MM.1S (cell line): ENCODE data around the gene CRPPA.

Source experiments
- DNase-seq: peaks from one replicate; pipeline ENCODE4 v3.0.0-alpha.2; 2015
- H2AFZ ChIP-seq: fragments of 300-600 bp; sonication (generic); 2 replicates; pipeline ENCODE4 v1.6.0; 2016; ENCODE audit warnings: antibody characterized with exemption, low read length
- H3F3A ChIP-seq: fragments of 300-600 bp; sonication (generic); 2 replicates; pipeline ENCODE4 v1.6.1; 2016; ENCODE audit warnings: mild to moderate bottlenecking, antibody characterized with exemption, low read length, moderate library complexity, mixed read lengths; ENCODE audit not compliant: insufficient read depth
- H3K27ac ChIP-seq: fragments of 300-600 bp; sonication (generic); 2 replicates; pipeline ENCODE4 v1.5.1; 2016; ENCODE audit warnings: mild to moderate bottlenecking, low read length
- H3K27me3 ChIP-seq: fragments of 300-600 bp; sonication (generic); replicated peaks from 2 replicates; pipeline ENCODE4 v1.6.0; 2016; ENCODE audit warnings: low read length; ENCODE audit not compliant: insufficient read depth
- H3K36me3 ChIP-seq: fragments of 300-600 bp; sonication (generic); replicated peaks from 2 replicates; pipeline ENCODE4 v1.6.1; 2016; ENCODE audit warnings: mild to moderate bottlenecking, low read length, mixed read lengths; ENCODE audit not compliant: insufficient read depth
- H3K4me1 ChIP-seq: fragments of 300-600 bp; sonication (generic); 2 replicates; pipeline ENCODE4 v1.6.1; 2016; ENCODE audit warnings: low read length, mixed read lengths
- H3K4me2 ChIP-seq: fragments of 300-600 bp; sonication (generic); 2 replicates; pipeline ENCODE4 v1.6.0; 2016; ENCODE audit warnings: low read depth, low read length
- H3K4me3 ChIP-seq: fragments of 300-600 bp; sonication (generic); 2 replicates; pipeline ENCODE4 v1.5.1; 2016; ENCODE audit warnings: low read length, mixed read lengths
- H3K79me2 ChIP-seq: fragments of 300-600 bp; sonication (generic); 2 replicates; pipeline ENCODE4 v1.6.1; 2016; ENCODE audit warnings: mixed run types, low read length, mixed read lengths
- H3K9ac ChIP-seq: fragments of 300-600 bp; sonication (generic); 2 replicates; pipeline ENCODE4 v1.6.1; 2016; ENCODE audit warnings: low read length, mixed read lengths
- H3K9me2 ChIP-seq: fragments of 300-600 bp; sonication (generic); replicated peaks from 2 replicates; pipeline ENCODE4 v1.6.1; 2016; ENCODE audit warnings: mild to moderate bottlenecking, low read length, mixed read lengths; ENCODE audit not compliant: insufficient read depth
- H3K9me3 ChIP-seq: fragments of 300-600 bp; sonication (generic); replicated peaks from 2 replicates; pipeline ENCODE4 v1.6.1; 2016; ENCODE audit warnings: mild to moderate bottlenecking, low read length, mixed read lengths; ENCODE audit not compliant: insufficient read depth
- H4K20me1 ChIP-seq: fragments of 300-600 bp; sonication (generic); 2 replicates; pipeline ENCODE4 v1.6.1; 2016; ENCODE audit warnings: mild to moderate bottlenecking, low read length, moderate library complexity, mixed read lengths; ENCODE audit not compliant: insufficient read depth
- EZH2 ChIP-seq: fragments of 300-600 bp; sonication (generic); optimal IDR thresholded peaks from 2 replicates; pipeline ENCODE3; 2017; ENCODE audit warnings: low read depth, mild to moderate bottlenecking, antibody characterized with exemption, low read length, mixed read lengths
- EZH2phosphoT487 ChIP-seq: fragments of 300-600 bp; sonication (generic); IDR thresholded peaks from 2 replicates; pipeline ENCODE4 v1.6.1; 2018; ENCODE audit warnings: antibody characterized with exemption, low read length
- TF ChIP-seq, protein P1 (sequence below): fragments of 300-600 bp; sonication (generic); IDR thresholded peaks from 2 replicates; pipeline ENCODE4 v1.5.1; 2016; ENCODE audit warnings: antibody characterized with exemption, low read length, mixed read lengths

The CRPPA gene

DNA sequence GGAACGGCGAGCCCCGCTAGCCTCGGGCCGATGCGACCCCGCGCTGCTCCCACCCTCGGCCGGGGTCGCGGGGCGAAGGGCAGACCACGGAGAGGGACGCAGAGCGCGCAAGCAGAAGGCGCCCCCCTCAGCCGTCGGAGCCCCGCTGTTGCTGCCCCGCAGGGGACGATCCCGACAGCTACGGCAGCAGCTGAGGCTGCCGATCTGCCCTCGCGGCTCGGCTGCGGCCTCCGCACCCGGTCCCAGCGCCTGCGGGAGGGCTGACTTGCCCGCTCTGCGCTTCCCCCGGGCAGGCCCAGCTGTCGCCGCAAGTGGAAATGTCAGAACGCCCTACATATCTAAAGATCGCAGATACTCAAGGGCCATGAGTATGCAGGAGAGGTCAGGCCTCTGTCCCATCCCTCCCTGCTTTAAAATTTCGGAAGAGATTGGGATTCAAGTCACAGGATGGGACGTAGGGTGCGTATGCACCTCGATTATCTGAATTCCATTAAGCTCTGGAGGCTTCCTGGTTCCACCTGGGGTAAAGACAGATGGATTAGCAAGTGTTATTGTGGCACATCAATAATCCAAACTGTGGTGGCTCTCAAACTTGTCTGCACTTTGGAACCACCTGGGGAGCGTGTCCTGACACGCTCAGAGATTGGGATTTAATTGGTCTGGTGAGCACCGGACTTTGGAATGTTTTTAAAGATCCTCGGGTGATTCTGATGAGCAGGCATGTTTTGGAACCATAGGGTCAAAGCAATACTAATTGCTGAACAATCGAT, at the start of gene CRPPA:
TSS of gene CRPPA (minus strand) at position 206 of the 770 bp plus-strand sequence. CDS start 216 bp downstream, outside the sequence.
- H4K20me1 ChIP-seq, result no peaks in the 10 kb centered on the region
- peak within 1 kb of the TSS; percentile 66 for H3K9ac ChIP-seq
- peak within 1 kb of the TSS; percentile 98 for H3K4me2 ChIP-seq
- H3K9me3 ChIP-seq, result no peaks in the 10 kb centered on the region
- TF ChIP-seq, protein P1, sequence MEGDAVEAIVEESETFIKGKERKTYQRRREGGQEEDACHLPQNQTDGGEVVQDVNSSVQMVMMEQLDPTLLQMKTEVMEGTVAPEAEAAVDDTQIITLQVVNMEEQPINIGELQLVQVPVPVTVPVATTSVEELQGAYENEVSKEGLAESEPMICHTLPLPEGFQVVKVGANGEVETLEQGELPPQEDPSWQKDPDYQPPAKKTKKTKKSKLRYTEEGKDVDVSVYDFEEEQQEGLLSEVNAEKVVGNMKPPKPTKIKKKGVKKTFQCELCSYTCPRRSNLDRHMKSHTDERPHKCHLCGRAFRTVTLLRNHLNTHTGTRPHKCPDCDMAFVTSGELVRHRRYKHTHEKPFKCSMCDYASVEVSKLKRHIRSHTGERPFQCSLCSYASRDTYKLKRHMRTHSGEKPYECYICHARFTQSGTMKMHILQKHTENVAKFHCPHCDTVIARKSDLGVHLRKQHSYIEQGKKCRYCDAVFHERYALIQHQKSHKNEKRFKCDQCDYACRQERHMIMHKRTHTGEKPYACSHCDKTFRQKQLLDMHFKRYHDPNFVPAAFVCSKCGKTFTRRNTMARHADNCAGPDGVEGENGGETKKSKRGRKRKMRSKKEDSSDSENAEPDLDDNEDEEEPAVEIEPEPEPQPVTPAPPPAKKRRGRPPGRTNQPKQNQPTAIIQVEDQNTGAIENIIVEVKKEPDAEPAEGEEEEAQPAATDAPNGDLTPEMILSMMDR, result no peak
- TF ChIP-seq EZH2 (no peak), EZH2phosphoT487 (no peak)
- peak; percentile 53 for DNase-seq
- H3K36me3 ChIP-seq, result no peaks in the 10 kb centered on the region
- peaks cover 4% of the 10 kb centered on the region; the same call in 1 of the 2 replicates for H3F3A ChIP-seq
- H3K9me2 ChIP-seq, result no peaks in the 10 kb centered on the region
- peak within 1 kb of the TSS; percentile 60 for H3K4me3 ChIP-seq
- peaks cover 2% of the 10 kb centered on the region; the same call in 1 of the 2 replicates for H3K4me1 ChIP-seq
- H3K79me2 ChIP-seq, result no peaks in the 10 kb centered on the region
- H2AFZ ChIP-seq, result peak within 1 kb of the TSS; percentile 80
- no peaks in the 10 kb centered on the region for H3K27me3 ChIP-seq
- H3K27ac ChIP-seq, result peak within 1 kb of the TSS; percentile 80

DNA sequence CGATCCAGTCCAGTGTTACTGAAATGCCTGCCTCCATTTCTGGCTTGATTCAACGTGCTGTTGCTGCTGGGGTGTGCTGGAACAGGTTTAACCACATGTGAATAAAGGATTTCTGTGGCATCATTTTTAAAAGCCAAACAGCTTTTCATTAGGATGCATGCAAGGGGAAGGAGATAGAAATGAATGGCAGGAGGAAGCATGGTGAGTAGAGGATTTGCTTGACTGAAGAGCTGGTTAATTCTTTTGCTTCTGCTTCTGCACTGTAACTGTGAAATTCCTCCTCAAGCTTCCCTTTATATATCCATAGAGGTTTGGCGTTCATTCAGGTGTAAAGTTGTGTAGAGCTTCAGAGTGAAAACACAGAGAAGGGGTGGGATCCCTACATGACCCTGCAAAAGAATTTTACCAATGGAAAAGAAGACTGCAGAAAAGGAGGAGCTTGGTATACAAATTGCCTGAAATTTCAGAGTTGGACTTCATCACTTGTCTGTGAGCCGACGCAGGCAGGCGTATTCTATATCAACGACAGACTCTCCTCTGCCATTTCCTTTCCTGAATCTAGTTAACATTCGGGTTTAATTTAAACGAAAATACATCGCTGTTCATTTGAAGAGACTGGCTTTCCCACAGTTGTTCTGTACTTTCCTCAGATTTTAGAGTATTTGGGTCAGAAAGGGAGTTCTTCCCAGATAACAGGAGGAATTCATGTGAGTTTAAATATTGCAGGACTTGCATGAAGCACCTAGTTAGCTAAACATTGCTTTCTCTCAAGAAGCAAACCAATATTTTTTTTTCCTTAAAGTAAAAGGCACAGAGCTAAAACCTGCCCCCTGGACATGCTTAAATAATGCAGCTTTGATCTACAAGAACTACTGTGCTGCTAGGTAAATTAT, 44.4 kb upstream of the CRPPA start, which contains the start of gene SOSTDC1:
TSS of gene SOSTDC1 (minus strand) at position 270 of the 893 bp plus-strand sequence. CDS start at position 200, 70 bp downstream.
- TF ChIP-seq EZH2, result no peak
- TF ChIP-seq, protein P1, result no peak
- no peak for TF ChIP-seq EZH2phosphoT487
- no peaks in the 10 kb centered on the region for H3K36me3 ChIP-seq
- no peaks in the 10 kb centered on the region for H3K27me3 ChIP-seq
- no peak for DNase-seq
- H3K4me3 ChIP-seq, result no peak within 1 kb of the TSS
- H3F3A ChIP-seq, result no peaks in the 10 kb centered on the region
- no peak within 1 kb of the TSS for H3K9ac ChIP-seq
- H4K20me1 ChIP-seq, result no peaks in the 10 kb centered on the region
- H3K4me1 ChIP-seq, result no peaks in the 10 kb centered on the region
- no peak within 1 kb of the TSS for H3K27ac ChIP-seq
- no peaks in the 10 kb centered on the region for H3K9me2 ChIP-seq
- no peaks in the 10 kb centered on the region for H3K79me2 ChIP-seq
- no peak within 1 kb of the TSS for H3K4me2 ChIP-seq
- no peaks in the 10 kb centered on the region; the same call in 1 of the 2 replicates for H3K9me3 ChIP-seq
- no peak within 1 kb of the TSS for H2AFZ ChIP-seq

DNA sequence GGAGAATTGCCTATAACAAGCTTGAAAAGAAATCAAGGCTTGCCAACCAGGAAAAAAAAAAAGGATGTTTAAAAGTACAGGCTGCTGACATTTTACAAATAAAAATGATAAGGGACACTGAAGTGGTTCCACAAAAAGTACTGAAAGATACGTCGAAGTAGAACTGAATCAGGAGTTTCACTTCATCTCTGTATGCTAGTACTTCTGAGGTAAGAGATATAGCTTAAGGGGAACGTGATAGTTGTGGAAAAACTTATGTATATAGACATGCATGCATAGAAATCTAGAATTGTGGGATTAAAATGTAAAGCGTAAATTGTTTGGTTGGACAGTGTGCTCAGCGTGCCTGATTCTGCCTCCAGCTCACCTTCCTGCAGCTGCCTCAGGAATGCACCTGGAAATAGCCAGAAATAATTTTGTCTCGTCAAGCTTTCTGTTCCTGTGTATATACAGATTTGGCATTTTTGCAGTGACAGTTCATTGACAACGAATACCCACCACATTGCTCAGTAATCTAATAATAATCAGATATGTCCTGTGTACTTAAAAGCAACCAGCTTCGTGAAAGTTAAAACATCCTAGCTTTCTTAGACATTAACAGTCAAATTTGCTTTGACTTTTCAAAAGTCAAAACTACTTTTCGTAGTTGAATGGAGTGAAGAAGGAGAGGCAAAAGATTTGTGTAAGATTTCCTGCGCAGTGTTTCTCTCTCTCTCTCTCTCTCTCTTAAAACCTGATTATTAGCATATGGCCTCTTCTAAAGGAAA, 42.8 kb upstream of the CRPPA start:
- H3K9me2 ChIP-seq, result no peaks in the 10 kb centered on the region
- H4K20me1 ChIP-seq, result no peaks in the 10 kb centered on the region
- no peaks in the 10 kb centered on the region for H3K27me3 ChIP-seq
- no peaks in the 10 kb centered on the region for H3K36me3 ChIP-seq
- H2AFZ ChIP-seq, result no peak overlapping the region
- H3K79me2 ChIP-seq, result no peaks in the 10 kb centered on the region
- H3K9ac ChIP-seq, result no peak overlapping the region
- H3K4me1 ChIP-seq, result no peaks in the 10 kb centered on the region
- H3K9me3 ChIP-seq, result no peaks in the 10 kb centered on the region; the same call in 1 of the 2 replicates
- no peak for DNase-seq
- H3K27ac ChIP-seq, result no peak overlapping the region
- H3K4me2 ChIP-seq, result no peak overlapping the region
- TF ChIP-seq EZH2phosphoT487 (no peak), EZH2 (no peak)
- TF ChIP-seq, protein P1, result no peak
- no peaks in the 10 kb centered on the region for H3F3A ChIP-seq
- H3K4me3 ChIP-seq, result no peak overlapping the region
